ENCODE data around the gene POLG2. TPM values are rescaled to one million over a fixed set of nuclear protein-coding genes. Genes with fewer than 3 reads are reported as not detected.

POLG2 gene
- total and polyA plus RNA-seq, 9 of the 15 experiments (the other 6 are each of a cell fraction or from before 2014, with no cell fraction given), result 13.4 to 44.8 (median 37.0) TPM

DNA sequence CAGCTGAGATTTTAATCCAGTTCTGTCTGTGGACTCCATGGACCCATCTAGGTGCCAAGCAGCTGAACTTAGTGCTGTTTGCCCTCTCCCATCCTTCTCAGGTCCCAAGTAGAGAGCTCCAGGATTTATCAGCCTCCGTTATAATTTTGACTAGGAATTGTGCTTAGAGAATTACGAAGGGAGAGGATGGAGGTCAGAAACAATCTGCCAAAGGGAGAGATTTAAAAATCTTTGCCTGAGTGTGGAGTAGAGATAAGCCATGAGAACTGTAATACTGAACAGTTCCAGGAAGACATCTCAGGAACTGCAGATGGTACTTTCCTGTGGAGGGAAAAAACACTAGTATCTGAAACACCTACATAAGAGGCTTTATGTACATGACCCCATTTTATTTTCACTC lies 36.9 kb upstream of the POLG2 start (continued):
- TF ChIP-seq, protein P1, sequence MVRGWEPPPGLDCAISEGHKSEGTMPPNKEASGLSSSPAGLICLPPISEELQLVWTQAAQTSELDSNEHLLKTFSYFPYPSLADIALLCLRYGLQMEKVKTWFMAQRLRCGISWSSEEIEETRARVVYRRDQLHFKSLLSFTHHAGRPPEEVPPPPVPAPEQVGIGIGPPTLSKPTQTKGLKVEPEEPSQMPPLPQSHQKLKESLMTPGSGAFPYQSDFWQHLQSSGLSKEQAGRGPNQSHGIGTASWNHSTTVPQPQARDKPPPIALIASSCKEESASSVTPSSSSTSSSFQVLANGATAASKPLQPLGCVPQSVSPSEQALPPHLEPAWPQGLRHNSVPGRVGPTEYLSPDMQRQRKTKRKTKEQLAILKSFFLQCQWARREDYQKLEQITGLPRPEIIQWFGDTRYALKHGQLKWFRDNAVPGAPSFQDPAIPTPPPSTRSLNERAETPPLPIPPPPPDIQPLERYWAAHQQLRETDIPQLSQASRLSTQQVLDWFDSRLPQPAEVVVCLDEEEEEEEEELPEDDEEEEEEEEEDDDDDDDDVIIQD (CRISPR knock-in tag; IDR thresholded peaks at IDR 0.05), result no peak
- TF ChIP-seq DMBX1 (CRISPR knock-in tag; IDR thresholded peaks at IDR 0.05; ENCODE audit: borderline replicate concordance), result 0 out of 2 replicates have a peak, but pooled peaks have one; percentile 29
- TF ChIP-seq ZNF316 (IDR thresholded peaks at IDR 0.05), result no peak
- TF ChIP-seq ZFP1 (CRISPR knock-in tag; IDR thresholded peaks at IDR 0.05), result no peak
- TF ChIP-seq ZNF445 (CRISPR knock-in tag; IDR thresholded peaks at IDR 0.05; ENCODE audit: low read depth), result no peak
- TF ChIP-seq RBM15 (IDR thresholded peaks at IDR 0.05; ENCODE audit: insufficient read depth, low read length), result no peak
- TF ChIP-seq ZNF707 (CRISPR knock-in tag; conservative IDR thresholded peaks at IDR 0.05), result no peak
- TF ChIP-seq RBM34 (IDR thresholded peaks at IDR 0.05; ENCODE audit: borderline replicate concordance, insufficient read depth, low read length), result no peak
- TF ChIP-seq BRF1 (IDR thresholded peaks at IDR 0.05; ENCODE audit: borderline replicate concordance, extremely low read depth, insufficient read length), result no peak
- no peak for TF ChIP-seq POLR2B (IDR thresholded peaks at IDR 0.05; ENCODE audit: low read depth, partially characterized antibody)
- TF ChIP-seq MAFG (tag; conservative IDR thresholded peaks at IDR 0.05), result no peak
- TF ChIP-seq, protein P2, sequence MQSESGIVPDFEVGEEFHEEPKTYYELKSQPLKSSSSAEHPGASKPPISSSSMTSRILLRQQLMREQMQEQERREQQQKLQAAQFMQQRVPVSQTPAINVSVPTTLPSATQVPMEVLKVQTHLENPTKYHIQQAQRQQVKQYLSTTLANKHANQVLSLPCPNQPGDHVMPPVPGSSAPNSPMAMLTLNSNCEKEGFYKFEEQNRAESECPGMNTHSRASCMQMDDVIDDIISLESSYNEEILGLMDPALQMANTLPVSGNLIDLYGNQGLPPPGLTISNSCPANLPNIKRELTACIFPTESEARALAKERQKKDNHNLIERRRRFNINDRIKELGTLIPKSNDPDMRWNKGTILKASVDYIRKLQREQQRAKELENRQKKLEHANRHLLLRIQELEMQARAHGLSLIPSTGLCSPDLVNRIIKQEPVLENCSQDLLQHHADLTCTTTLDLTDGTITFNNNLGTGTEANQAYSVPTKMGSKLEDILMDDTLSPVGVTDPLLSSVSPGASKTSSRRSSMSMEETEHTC (IDR thresholded peaks at IDR 0.05), result no peak
- TF ChIP-seq POLR2A (conservative IDR thresholded peaks at IDR 0.05), result no peak
- no peak for TF ChIP-seq TBL1XR1 (IDR thresholded peaks at IDR 0.05; ENCODE audit: low read length in 2 of 2)
- TF ChIP-seq RBM25 (IDR thresholded peaks at IDR 0.05; ENCODE audit: low read depth, low read length, severe bottlenecking), result no peak
- 0 out of 2 replicates have a peak, but pooled peaks have one; percentile 9 for TF ChIP-seq NR2C1 (IDR thresholded peaks at IDR 0.05)
- 0 out of 2 replicates have a peak, but pooled peaks have one; percentile 32 for TF ChIP-seq NR2C1 (tag; IDR thresholded peaks at IDR 0.05)
- TF ChIP-seq SP2 (IDR thresholded peaks at IDR 0.05; ENCODE audit: extremely low read depth, low read depth, low read length, poor library complexity, severe bottlenecking), result no peak
- no peak for TF ChIP-seq SMAD3 (CRISPR knock-in tag; conservative IDR thresholded peaks at IDR 0.05)
- TF ChIP-seq NCOA2 (IDR thresholded peaks at IDR 0.05; ENCODE audit: partially characterized antibody in 2 of 2), result peak in 1 of 2 experiments; percentile 84
- TF ChIP-seq, protein P3, sequence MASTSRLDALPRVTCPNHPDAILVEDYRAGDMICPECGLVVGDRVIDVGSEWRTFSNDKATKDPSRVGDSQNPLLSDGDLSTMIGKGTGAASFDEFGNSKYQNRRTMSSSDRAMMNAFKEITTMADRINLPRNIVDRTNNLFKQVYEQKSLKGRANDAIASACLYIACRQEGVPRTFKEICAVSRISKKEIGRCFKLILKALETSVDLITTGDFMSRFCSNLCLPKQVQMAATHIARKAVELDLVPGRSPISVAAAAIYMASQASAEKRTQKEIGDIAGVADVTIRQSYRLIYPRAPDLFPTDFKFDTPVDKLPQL (IDR thresholded peaks at IDR 0.05; ENCODE audit: extremely low read depth, insufficient read length), result no peak
- no peak for TF ChIP-seq NR2C2 (CRISPR knock-in tag; IDR thresholded peaks at IDR 0.05)
- TF ChIP-seq NR2C2 (tag; IDR thresholded peaks at IDR 0.05), result no peak
- no peak for TF ChIP-seq ZFP36 (IDR thresholded peaks at IDR 0.05; ENCODE audit: low read depth, low read length, partially characterized antibody)
- no peak for TF ChIP-seq SNRNP70 (optimal IDR thresholded peaks at IDR 0.05; ENCODE audit: low read depth, low read length)
- TF ChIP-seq TCFL5 (CRISPR knock-in tag; conservative IDR thresholded peaks at IDR 0.05), result no peak
- TF ChIP-seq, protein P4, sequence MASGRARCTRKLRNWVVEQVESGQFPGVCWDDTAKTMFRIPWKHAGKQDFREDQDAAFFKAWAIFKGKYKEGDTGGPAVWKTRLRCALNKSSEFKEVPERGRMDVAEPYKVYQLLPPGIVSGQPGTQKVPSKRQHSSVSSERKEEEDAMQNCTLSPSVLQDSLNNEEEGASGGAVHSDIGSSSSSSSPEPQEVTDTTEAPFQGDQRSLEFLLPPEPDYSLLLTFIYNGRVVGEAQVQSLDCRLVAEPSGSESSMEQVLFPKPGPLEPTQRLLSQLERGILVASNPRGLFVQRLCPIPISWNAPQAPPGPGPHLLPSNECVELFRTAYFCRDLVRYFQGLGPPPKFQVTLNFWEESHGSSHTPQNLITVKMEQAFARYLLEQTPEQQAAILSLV (tag; IDR thresholded peaks at IDR 0.05), result 0 out of 2 replicates have a peak, but pooled peaks have one; percentile 43
